A549 (cell line): ENCODE results near the gene OPALIN. TPM values are rescaled to one million over a fixed set of nuclear protein-coding genes. Genes with fewer than 3 reads are reported as not detected.

Source experiments
- ATAC-seq, 2 experiments: fragments of 200-7000 bp in 1 of 2; fragments of >200 bp in 1 of 2; cut with Nextera tagmentation in 1 of 2; cut with Tn5 transposase in 1 of 2; 3 replicates each; pipeline versions ENCODE4 v1.8.0 to v1.9.1; 2018 to 2020; ENCODE audit warnings: mild to moderate bottlenecking in 1 of 2, moderate library complexity in 1 of 2
- CTCF ChIA-PET: fragments of 300-600 bp; sonication (Branson Sonifier 250); formaldehyde crosslinking; extraction: SDS; loops from one replicate; lab custom pipeline; 2021; ENCODE audit warnings: antibody characterized with exemption, inconsistent platforms; lab: Yijun Ruan, JAX
- POLR2A ChIA-PET: fragments of 350-600 bp; formaldehyde crosslinking; extraction: SDS; loops from one replicate; lab custom pipeline; 2021; ENCODE audit warnings: antibody characterized with exemption, inconsistent platforms; lab: Yijun Ruan, JAX
- DNase-seq, 2 experiments: peaks; one replicate each; pipeline versions ENCODE4 v3.0.0 to v3.0.0-alpha.2; 2011 to 2016; ENCODE audit warnings: low read depth in 1 of 2, low spot score in 1 of 2
- FAIRE-seq: peaks from 2 replicates; lab custom pipeline; 2011; peaks lifted over from hg19 to GRCh38; lab: Jason Lieb, UNC
- H3K27ac ChIP-seq, 2 experiments: fragments of >200 bp; sonication (Bioruptor Twin); formaldehyde crosslinking; 3 replicates each; pipeline ENCODE4 v1.5.1; 2016 to 2017
- H3K4me1 ChIP-seq: fragments of >200 bp; sonication (Bioruptor Twin); formaldehyde crosslinking; 3 replicates; pipeline ENCODE4 v1.6.1; 2016
- H3K4me2 ChIP-seq: fragments of >200 bp; sonication (Bioruptor Twin); formaldehyde crosslinking; 3 replicates; pipeline ENCODE4 v1.6.1; 2016
- H3K4me3 ChIP-seq: fragments of >200 bp; sonication (Bioruptor Twin); formaldehyde crosslinking; 3 replicates; pipeline ENCODE4 v1.5.1; 2016
- H3K9me3 ChIP-seq: fragments of >200 bp; sonication (Bioruptor Twin); formaldehyde crosslinking; 3 replicates; pipeline ENCODE4 v1.6.1; 2016
- CBX2 ChIP-seq: fragments of 200-600 bp; sonication (generic); IDR thresholded peaks from 2 replicates; pipeline ENCODE4 v1.6.1; 2016; ENCODE audit warnings: low read depth, mild to moderate bottlenecking, borderline replicate concordance
- E2F6 ChIP-seq: IDR thresholded peaks from 2 replicates; pipeline ENCODE4 v1.6.1; 2012; ENCODE audit warnings: low read depth, borderline replicate concordance
- HDAC2 ChIP-seq: fragments of 200-600 bp; sonication (generic); IDR thresholded peaks from 2 replicates; pipeline ENCODE4 v1.6.1; 2016
- HMGXB4 ChIP-seq: fragments of 250-450 bp; sonication (Bioruptor Pico); IDR thresholded peaks from 2 replicates; pipeline ENCODE4 v1.5.0; 2021; ENCODE audit warnings: mild to moderate bottlenecking, moderate library complexity, borderline replicate concordance
- HOXB5 ChIP-seq: fragments of 250-450 bp; sonication (Bioruptor Pico); IDR thresholded peaks from 2 replicates; pipeline ENCODE4 v1.5.0; 2020; ENCODE audit warnings: mild to moderate bottlenecking, moderate library complexity
- JUN ChIP-seq, 2 experiments: fragments of >200 bp; sonication (Bioruptor Twin); formaldehyde crosslinking; IDR thresholded peaks; 2 replicates in 1 of 2; 3 replicates in 1 of 2; pipeline ENCODE4 v1.6.1; 2016 to 2017
- KDM5A ChIP-seq: fragments of 200-600 bp; sonication (generic); IDR thresholded peaks from 2 replicates; pipeline ENCODE4 v1.6.1; 2016; ENCODE audit warnings: antibody characterized with exemption, mild to moderate bottlenecking
- MAFK ChIP-seq: fragments of 450-650 bp; IDR thresholded peaks from 2 replicates; pipeline ENCODE4 v1.6.1; 2014; ENCODE audit not compliant: partially characterized antibody
- MAX ChIP-seq: IDR thresholded peaks from 2 replicates; pipeline ENCODE4 v1.6.1; 2012
- MAZ ChIP-seq: fragments of 150-350 bp; IDR thresholded peaks from 2 replicates; pipeline ENCODE4 v1.6.1; 2014; ENCODE audit warnings: antibody characterized with exemption, low read depth, low read length, borderline replicate concordance
- NFE2L2 ChIP-seq: fragments of 150-350 bp; conservative IDR thresholded peaks from 2 replicates; pipeline ENCODE4 v1.6.1; 2014; ENCODE audit warnings: low read length
- NPAS2 ChIP-seq: fragments of 250-450 bp; sonication (Bioruptor Pico); IDR thresholded peaks from 2 replicates; pipeline ENCODE4 v1.8.0; 2022; ENCODE audit warnings: mild to moderate bottlenecking, moderate library complexity, borderline replicate concordance
- RARB ChIP-seq: fragments of 250-450 bp; sonication (Bioruptor Pico); IDR thresholded peaks from 2 replicates; pipeline ENCODE4 v1.8.0; 2021; ENCODE audit warnings: mild to moderate bottlenecking, moderate library complexity
- SMC3 ChIP-seq: fragments of >200 bp; sonication (Bioruptor Twin); formaldehyde crosslinking; IDR thresholded peaks from 3 replicates; pipeline ENCODE4 v1.6.1; 2018; ENCODE audit warnings: inconsistent platforms
- ZC3H11A ChIP-seq: fragments of 450-650 bp; IDR thresholded peaks from 2 replicates; pipeline ENCODE4 v1.6.1; 2014; ENCODE audit warnings: antibody characterized with exemption, mild to moderate bottlenecking
- ZFP36 ChIP-seq: fragments of 450-650 bp; IDR thresholded peaks from 2 replicates; pipeline ENCODE4 v1.6.1; 2014; ENCODE audit warnings: borderline replicate concordance; ENCODE audit not compliant: partially characterized antibody
- WGBS: methylation state at CpG from one replicate; pipeline ENCODE4 v1.1.6; 2017; ENCODE audit errors: missing lambda C conversion rate; 5-methylcytosine and 5-hydroxymethylcytosine counted together
- polyA plus RNA-seq, 4 experiments: library from polyadenylated mRNA; depleted of rRNA in 3 of 4; stranded (reverse); fragments of >200 nt; fragmentation: RNase III in 1 of 4; extraction: RNeasy Plus Mini Kit Qiagen cat#74134 plus additional on column Dnase treatment in 1 of 4; gene quantifications; 2 replicates in 3 of 4; 3 replicates in 1 of 4; pipeline ENCODE4 v1.2.3, GENCODE V29; 2011 to 2017

The OPALIN gene
- polyA plus RNA-seq, 2 of the 4 experiments (the other 2 are of a cell fraction), result not detected

GRCh38 chr10:96327462-96327861 lies 31.3 kb downstream of the OPALIN start:
- ChIA-PET CTCF (no interaction called here), POLR2A (no interaction called here)
- TF ChIP-seq ZFP36 (no peak), CBX2 (no peak), E2F6 (no peak)
- WGBS, result 45% methylated on average over 7 of the region's 7 CpGs
- H3K9me3 ChIP-seq, result no peaks in the 10 kb centered on the region
- no peaks in the 10 kb centered on the region for H3K4me1 ChIP-seq
- no peak overlapping the region for H3K4me3 ChIP-seq
- no peak for ATAC-seq
- H3K27ac ChIP-seq, result no peak overlapping the region
- no peak overlapping the region for H3K4me2 ChIP-seq
- no peak for FAIRE-seq
- no peak for DNase-seq

- FAIRE-seq (no peak), ATAC-seq (no peak), DNase-seq (no peak)
- WGBS, result 17% methylated on average over 4 of the region's 4 CpGs
- no peak overlapping the region for H3K27ac ChIP-seq
- TF ChIP-seq NPAS2, result no peak
- POLR2A ChIA-PET, result no interaction called here
- H3K9me3 ChIP-seq, result no peaks in the 10 kb centered on the region
- no peaks in the 10 kb centered on the region for H3K4me1 ChIP-seq
- no peak overlapping the region for H3K4me2 ChIP-seq
- H3K4me3 ChIP-seq, result no peak overlapping the region
- CTCF ChIA-PET, result interaction anchor here (1.0 kb wide), 2 partner anchors 8 to 9 kb away, joined by 3 read pairs; no protein-coding TSS in a partner anchor
Measured at GRCh38 chr10:96325719-96326373, 33.0 kb downstream of the OPALIN start.

GRCh38 chr10:96324447-96324846 lies 34.4 kb downstream of the OPALIN start:
- POLR2A ChIA-PET, result no interaction called here
- CTCF ChIA-PET, result interaction anchor here (1.0 kb wide), 1 partner anchor 15 kb away, joined by 4 read pairs; no protein-coding TSS in a partner anchor

GRCh38 chr10:96322275-96322674 lies 36.5 kb downstream of the OPALIN start:
- no peak for FAIRE-seq
- WGBS, result 60% methylated on average over 1 of the region's 1 CpG

More at GRCh38 chr10:96324447-96324846, 34.4 kb downstream of the OPALIN start:
- FAIRE-seq (no peak), DNase-seq (no peak), ATAC-seq (no peak)
- Histone ChIP-seq H3K9me3 (no peaks in the 10 kb centered on the region), H3K4me2 (no peak overlapping the region), H3K4me1 (peaks cover 8% of the 10 kb centered on the region; the same call in 1 of the 3 replicates), H3K4me3 (no peak overlapping the region), H3K27ac (no peak overlapping the region)
- no peak for TF ChIP-seq SMC3
- WGBS, result 40% methylated on average over 2 of the region's 2 CpGs

GRCh38 chr10:96321822-96322221 lies 37.0 kb downstream of the OPALIN start:
- H3K4me1 ChIP-seq, result peaks cover 8% of the 10 kb centered on the region; the same call in 1 of the 3 replicates
- H3K4me2 ChIP-seq, result no peak overlapping the region
- FAIRE-seq (no peak), ATAC-seq (no peak), DNase-seq (no peak)
- ChIA-PET CTCF (interaction anchor here (0.9 to 3.7 kb wide), 7 partner anchors 12 to 319 kb away, joined by 3 to 18 read pairs (median 4); no protein-coding TSS in a partner anchor), POLR2A (no interaction called here)
- 48% methylated on average over 5 of the region's 5 CpGs for WGBS
- no peak overlapping the region for H3K27ac ChIP-seq
- no peak for TF ChIP-seq NFE2L2
- TF ChIP-seq KDM5A, result no peak
- TF ChIP-seq RARB (CRISPR knock-in tag), result no peak
- TF ChIP-seq JUN (IDR thresholded peaks at IDR 0.05), result no peak
- TF ChIP-seq CBX2, result no peak
- TF ChIP-seq ZC3H11A, result no peak
- no peak for TF ChIP-seq HOXB5
- no peak for TF ChIP-seq HMGXB4 (CRISPR knock-in tag)
- TF ChIP-seq MAX, result no peak
- TF ChIP-seq HDAC2, result no peak
- H3K9me3 ChIP-seq, result no peaks in the 10 kb centered on the region
- no peak overlapping the region for H3K4me3 ChIP-seq

More at GRCh38 chr10:96322275-96322674, 36.5 kb downstream of the OPALIN start:
- TF ChIP-seq MAZ, result no peak
- TF ChIP-seq MAFK, result peak; percentile 73
- TF ChIP-seq, all 56 proteins: peak for 1
- Histone ChIP-seq H3K4me2 (no peak overlapping the region), H3K4me3 (no peak overlapping the region), H3K4me1 (peaks cover 8% of the 10 kb centered on the region; the same call in 1 of the 3 replicates), H3K27ac (no peak overlapping the region), H3K9me3 (no peaks in the 10 kb centered on the region)
- ATAC-seq, result no peak
- CTCF ChIA-PET, result interaction anchor here (0.9 to 3.7 kb wide), 6 partner anchors 9 to 53 kb away, joined by 3 to 18 read pairs (median 4); no protein-coding TSS in a partner anchor
- POLR2A ChIA-PET, result no interaction called here
- DNase-seq, result no peak
